Panc1 (cell line): ENCODE data around the gene DYNC1I1. TPM values are rescaled to one million over a fixed set of nuclear protein-coding genes. Genes with fewer than 3 reads are reported as not detected.

Experiments used
- ATAC-seq: fragments of 200-7000 bp; cut with Tn5 transposase; 2 replicates; pipeline ENCODE4 v1.9.1; 2020; ENCODE audit warnings: mild to moderate bottlenecking, moderate library complexity
- BruUV-seq: library from RNA; stranded (reverse); fragments of 400-500 nt; replicated peaks from 2 replicates; lab custom pipeline; 2021; lab: Mats Ljungman, UMichigan
- CTCF ChIA-PET: fragments of 300-600 bp; sonication (Branson Sonifier 250); formaldehyde crosslinking; loops from one replicate; lab custom pipeline; 2022; ENCODE audit warnings: antibody characterized with exemption; lab: Charles Lee
- POLR2A ChIA-PET: fragments of 300-600 bp; sonication (Branson Sonifier 250); formaldehyde crosslinking; loops from one replicate; lab custom pipeline; 2022; ENCODE audit warnings: antibody characterized with exemption; lab: Charles Lee
- DNase-seq: peaks from one replicate; pipeline ENCODE4 v3.0.0-alpha.2; 2010; ENCODE audit warnings: low read depth, low spot score
- H3K27ac ChIP-seq: 2 replicates; pipeline ENCODE4 v1.5.1; 2011; ENCODE audit warnings: mild to moderate bottlenecking, low read length, inconsistent platforms
- H3K27me3 ChIP-seq: fragments of 200-500 bp; sonication (Bioruptor generic); 2 replicates; pipeline ENCODE4 v1.6.0; 2014; ENCODE audit warnings: low read length, inconsistent platforms; ENCODE audit not compliant: control insufficient read depth, insufficient read depth
- H3K36me3 ChIP-seq: fragments of 200-500 bp; sonication (Bioruptor generic); 2 replicates; pipeline ENCODE4 v1.5.1; 2014; ENCODE audit warnings: inconsistent platforms, mild to moderate bottlenecking, low read length, moderate library complexity; ENCODE audit not compliant: control insufficient read depth, insufficient read depth
- H3K4me1 ChIP-seq: 2 replicates; pipeline ENCODE4 v1.5.1; 2011; ENCODE audit warnings: inconsistent platforms, mild to moderate bottlenecking, low read length, moderate library complexity; ENCODE audit not compliant: control insufficient read depth, insufficient read depth
- H3K4me3 ChIP-seq, 2 experiments: 2 replicates each; pipeline ENCODE4 v1.5.1; 2011 to 2012; ENCODE audit warnings: low read depth in 2 of 2, low read length in 2 of 2, mild to moderate bottlenecking in 2 of 2, inconsistent platforms in 1 of 2, moderate library complexity in 1 of 2
- H3K9me3 ChIP-seq: fragments of 200-500 bp; sonication (Bioruptor generic); 2 replicates; pipeline ENCODE4 v1.5.1; 2014; ENCODE audit warnings: low read depth, mild to moderate bottlenecking, inconsistent platforms, low read length, moderate library complexity; ENCODE audit not compliant: control insufficient read depth, insufficient read depth
- CTCF ChIP-seq: fragments of 450-650 bp; IDR thresholded peaks from 2 replicates; pipeline ENCODE4 v1.5.1; 2017; ENCODE audit warnings: mild to moderate bottlenecking
- POLR2AphosphoS5 ChIP-seq: IDR thresholded peaks from 2 replicates; pipeline ENCODE4 v1.6.1; 2012; ENCODE audit warnings: mild to moderate bottlenecking, low read depth, low read length, moderate library complexity
- REST ChIP-seq, 2 experiments: IDR thresholded peaks; 2 replicates each; pipeline ENCODE4 v1.6.1; 2011 to 2012; ENCODE audit warnings: low read depth in 2 of 2, control low read depth in 1 of 2, low read length in 1 of 2, mild to moderate bottlenecking in 1 of 2, moderate library complexity in 1 of 2; ENCODE audit not compliant: insufficient read depth in 1 of 2
- SIN3A ChIP-seq: IDR thresholded peaks from 2 replicates; pipeline ENCODE4 v1.6.1; 2012; ENCODE audit warnings: low read depth, mild to moderate bottlenecking, low read length, moderate library complexity, borderline replicate concordance; ENCODE audit not compliant: insufficient read depth
- TCF7L2 ChIP-seq: IDR thresholded peaks from 2 replicates; pipeline ENCODE4 v1.6.1; 2011; ENCODE audit warnings: mild to moderate bottlenecking, low read depth, low read length, inconsistent platforms
- in situ Hi-C: cut with HindIII; loops from 2 replicates; pipeline ENCODE4 v1.10.0; 2016; ENCODE audit warnings: low sequenced_read_pairs, low pct_unique_long_range_greater_than_20kb
- intact Hi-C: fragments of 100-400 bp; cut with micrococcal nuclease; formaldehyde crosslinking; loops from one replicate; pipeline ENCODE4 v1.10.0; 2022; ENCODE audit not compliant: unreplicated experiment
- total RNA-seq: library from RNA; stranded (reverse); gene quantifications from one replicate; pipeline ENCODE4 v1.2.1, GENCODE V29; 2021; ENCODE audit not compliant: unreplicated experiment

DYNC1I1 gene
- total RNA-seq, 1 experiment from 2014 or later, result 0.13 TPM

- Histone ChIP-seq H3K9me3 (no peaks in the 10 kb centered on the region), H3K36me3 (no peaks in the 10 kb centered on the region; the same call in 1 of the 2 replicates), H3K27ac (no peak overlapping the region), H3K4me1 (no peaks in the 10 kb centered on the region), H3K4me3 (no peak overlapping the region), H3K27me3 (no peaks in the 10 kb centered on the region)
- in situ Hi-C loops, result no loop called here
- ChIA-PET POLR2A (no interaction called here), CTCF (no interaction called here)
- no peak for DNase-seq
- intact Hi-C loops, result no loop called here
- no TSS peak for BruUV-seq
- TF ChIP-seq SIN3A (no peak), TCF7L2 (no peak)
- ATAC-seq, result no peak
Observed at GRCh38 chr7:95881597-95881996, 109.2 kb downstream of the DYNC1I1 start.

GRCh38 chr7:95883217-95883616 lies 110.9 kb downstream of the DYNC1I1 start:
- Histone ChIP-seq H3K27me3 (no peaks in the 10 kb centered on the region), H3K4me3 (no peak overlapping the region), H3K27ac (no peak overlapping the region), H3K36me3 (no peaks in the 10 kb centered on the region; the same call in 1 of the 2 replicates), H3K4me1 (no peaks in the 10 kb centered on the region), H3K9me3 (no peaks in the 10 kb centered on the region)
- ATAC-seq (no peak), DNase-seq (no peak)
- BruUV-seq, result no TSS peak
- ChIA-PET POLR2A (no interaction called here), CTCF (no interaction called here)
- in situ Hi-C loops, result no loop called here
- TF ChIP-seq TCF7L2 (no peak), SIN3A (no peak), POLR2AphosphoS5 (no peak), CTCF (no peak), REST (IDR thresholded peaks at IDR 0.05; ENCODE audit: insufficient read depth in 1 of 2, low read depth in 2 of 2, low read length in 1 of 2) (no peak)
- intact Hi-C loops, result no loop called here

- in situ Hi-C loops, result no loop called here
- Histone ChIP-seq H3K9me3 (no peaks in the 10 kb centered on the region), H3K36me3 (no peaks in the 10 kb centered on the region; the same call in 1 of the 2 replicates), H3K27me3 (no peaks in the 10 kb centered on the region), H3K4me1 (no peaks in the 10 kb centered on the region), H3K27ac (no peak overlapping the region), H3K4me3 (no peak overlapping the region)
- ChIA-PET POLR2A (no interaction called here), CTCF (no interaction called here)
- DNase-seq, result no peak
- no TSS peak for BruUV-seq
- ATAC-seq, result no peak
- intact Hi-C loops, result no loop called here
- TF ChIP-seq REST (IDR thresholded peaks at IDR 0.05; ENCODE audit: insufficient read depth in 1 of 2, low read depth in 2 of 2, low read length in 1 of 2) (no peak), TCF7L2 (no peak)
Observed at GRCh38 chr7:95886501-95887090, 114.2 kb downstream of the DYNC1I1 start.
